K562 (cell line): ENCODE results near the gene ACP5. TPM values are rescaled to one million over a fixed set of nuclear protein-coding genes. Genes with fewer than 3 reads are reported as not detected.

Experiments
- ARID2 ChIP-seq: fragments of 450-650 bp; IDR thresholded peaks from 2 replicates; pipeline ENCODE4 v1.6.1; 2017; ENCODE audit warnings: antibody characterized with exemption, mild to moderate bottlenecking
- CREM ChIP-seq: IDR thresholded peaks from 2 replicates; pipeline ENCODE4 v1.6.1; 2014; ENCODE audit warnings: antibody characterized with exemption, low read depth
- CSDE1 ChIP-seq, 2 experiments: fragments of 450-650 bp; IDR thresholded peaks; 2 replicates each; pipeline ENCODE4 v1.6.1; 2016; ENCODE audit warnings: mild to moderate bottlenecking in 1 of 2
- FOS ChIP-seq: IDR thresholded peaks from 3 replicates; pipeline ENCODE4 v1.6.1; 2011; ENCODE audit not compliant: insufficient read length; ENCODE audit errors: extremely low read depth
- FOXJ2 ChIP-seq: fragments of 200-800 bp; sonication (Bioruptor generic); IDR thresholded peaks from 2 replicates; pipeline ENCODE4 v1.6.1; 2016; ENCODE audit warnings: missing genetic modification characterization, missing compliant biosample characterization
- MAFG ChIP-seq: fragments of 450-650 bp; conservative IDR thresholded peaks from 2 replicates; pipeline ENCODE4 v1.6.1; 2016; ENCODE audit warnings: missing genetic modification characterization, missing compliant biosample characterization
- MTA1 ChIP-seq: fragments of 450-650 bp; IDR thresholded peaks from 2 replicates; pipeline ENCODE4 v1.6.1; 2017; ENCODE audit warnings: borderline replicate concordance
- NR2F6 ChIP-seq: fragments of 450-650 bp; formaldehyde crosslinking; IDR thresholded peaks from 2 replicates; pipeline ENCODE4 v1.4.0; 2020; ENCODE audit warnings: mild to moderate bottlenecking
- POLR2AphosphoS5 ChIP-seq: IDR thresholded peaks from 2 replicates; pipeline ENCODE4 v1.6.1; 2011; ENCODE audit warnings: mild to moderate bottlenecking, low read depth, low read length, moderate library complexity; ENCODE audit not compliant: control insufficient read depth, insufficient read depth
- RFX5 ChIP-seq: IDR thresholded peaks from 2 replicates; pipeline ENCODE4 v1.6.1; 2011; ENCODE audit warnings: low read depth, mild to moderate bottlenecking, improper control_type of control experiment, low read length
- SUPT5H ChIP-seq: fragments of 450-650 bp; IDR thresholded peaks from 2 replicates; pipeline ENCODE4 v1.6.1; 2016
- TAF9B ChIP-seq: fragments of 450-650 bp; IDR thresholded peaks from 2 replicates; pipeline ENCODE4 v1.6.1; 2018; ENCODE audit warnings: mild to moderate bottlenecking; ENCODE audit not compliant: partially characterized antibody
- USF1 ChIP-seq: sonication (generic); formaldehyde crosslinking; IDR thresholded peaks from 2 replicates; pipeline ENCODE4 v1.9.0; 2022; ENCODE audit warnings: mild to moderate bottlenecking, missing genetic modification reagents
- ZBTB7A ChIP-seq: IDR thresholded peaks from 2 replicates; pipeline ENCODE4 v1.6.1; 2011; ENCODE audit warnings: low read depth, mild to moderate bottlenecking, low read length, moderate library complexity, borderline replicate concordance; ENCODE audit not compliant: control insufficient read depth
- ZNF24 ChIP-seq: fragments of 450-650 bp; IDR thresholded peaks from 2 replicates; pipeline ENCODE4 v1.6.1; 2016
- ZNF274 ChIP-seq: IDR thresholded peaks from 2 replicates; pipeline ENCODE4 v1.6.1; 2011; ENCODE audit warnings: low read depth, mild to moderate bottlenecking, low read length, moderate library complexity, borderline replicate concordance
- ZNF398 ChIP-seq: fragments of 250-450 bp; sonication (Bioruptor Pico); IDR thresholded peaks from 2 replicates; pipeline ENCODE4 v1.8.0; 2021; ENCODE audit warnings: moderate library complexity, mild to moderate bottlenecking, inconsistent platforms
- ZNF766 ChIP-seq: fragments of 200-800 bp; sonication (Bioruptor generic); conservative IDR thresholded peaks from 2 replicates; pipeline ENCODE4 v1.6.1; 2016; ENCODE audit warnings: missing genetic modification characterization, missing compliant biosample characterization
- polyA plus RNA-seq, 8 experiments: library from polyadenylated mRNA; depleted of rRNA in 4 of 8; stranded (reverse) in 5 of 8; unstranded in 3 of 8; fragments of >200 nt; fragmentation: Nextera tagmentation in 2 of 8; fragmentation: Illumina TruSeq in 1 of 8; extraction: Ambion mirVana in 2 of 8; extraction: Trizol in 1 of 8; gene quantifications; 2 replicates each; pipeline versions ENCODE4 v1.2.1 to v1.2.3, GENCODE V29; 2011 to 2014; ENCODE audit warnings: inconsistent platforms in 1 of 8, missing spikeins in 1 of 8
- total RNA-seq, 7 experiments: library from RNA; depleted of rRNA in 6 of 7; stranded (reverse); fragments of >200 nt in 6 of 7; fragmentation: Illumina TruSeq in 2 of 7; extraction: Trizol in 2 of 7; gene quantifications; 2 replicates each; pipeline versions ENCODE4 v1.2.1 to v1.2.3, GENCODE V29; 2011 to 2021; ENCODE audit warnings: low replicate concordance in 1 of 7
- TF ChIP-seq, protein P1 (sequence below), 3 experiments: IDR thresholded peaks in 2 of 3; conservative IDR thresholded peaks in 1 of 3; 2 replicates each; pipeline ENCODE4 v1.5.1; 2011 to 2012; ENCODE audit warnings: low read length in 3 of 3, mild to moderate bottlenecking in 3 of 3, control low read depth in 2 of 3, improper control_type of control experiment in 1 of 3, inconsistent platforms in 1 of 3, low read depth in 1 of 3, mixed read lengths in 1 of 3, moderate library complexity in 1 of 3; ENCODE audit not compliant: insufficient read depth in 2 of 3
- TF ChIP-seq, protein P2 (sequence below), 2 experiments: fragments of 450-650 bp; conservative IDR thresholded peaks; 2 replicates each; pipeline ENCODE4 v1.6.1; 2017; ENCODE audit warnings: mild to moderate bottlenecking in 2 of 2, moderate library complexity in 2 of 2
- TF ChIP-seq, protein P3 (sequence below): IDR thresholded peaks from 2 replicates; pipeline ENCODE4 v1.6.1; 2012; ENCODE audit warnings: low read depth, low read length, improper control_type of control experiment, borderline replicate concordance

The ACP5 gene
- total and polyA plus RNA-seq, 9 of the 15 experiments (the other 6 are each of a cell fraction or from before 2014, with no cell fraction given): 0.06 to 1.1 (median 0.31) TPM; not detected in 1

GRCh38 chr19:11560404-11561051 lies 16.9 kb downstream of the ACP5 start (continued):
- TF ChIP-seq, protein P1, sequence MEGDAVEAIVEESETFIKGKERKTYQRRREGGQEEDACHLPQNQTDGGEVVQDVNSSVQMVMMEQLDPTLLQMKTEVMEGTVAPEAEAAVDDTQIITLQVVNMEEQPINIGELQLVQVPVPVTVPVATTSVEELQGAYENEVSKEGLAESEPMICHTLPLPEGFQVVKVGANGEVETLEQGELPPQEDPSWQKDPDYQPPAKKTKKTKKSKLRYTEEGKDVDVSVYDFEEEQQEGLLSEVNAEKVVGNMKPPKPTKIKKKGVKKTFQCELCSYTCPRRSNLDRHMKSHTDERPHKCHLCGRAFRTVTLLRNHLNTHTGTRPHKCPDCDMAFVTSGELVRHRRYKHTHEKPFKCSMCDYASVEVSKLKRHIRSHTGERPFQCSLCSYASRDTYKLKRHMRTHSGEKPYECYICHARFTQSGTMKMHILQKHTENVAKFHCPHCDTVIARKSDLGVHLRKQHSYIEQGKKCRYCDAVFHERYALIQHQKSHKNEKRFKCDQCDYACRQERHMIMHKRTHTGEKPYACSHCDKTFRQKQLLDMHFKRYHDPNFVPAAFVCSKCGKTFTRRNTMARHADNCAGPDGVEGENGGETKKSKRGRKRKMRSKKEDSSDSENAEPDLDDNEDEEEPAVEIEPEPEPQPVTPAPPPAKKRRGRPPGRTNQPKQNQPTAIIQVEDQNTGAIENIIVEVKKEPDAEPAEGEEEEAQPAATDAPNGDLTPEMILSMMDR (IDR thresholded peaks at IDR 0.05 in 2 of 3, conservative IDR thresholded peaks at IDR 0.05 in 1 of 3; ENCODE audit: insufficient read depth in 2 of 3, low read depth in 1 of 3, low read length in 3 of 3): peak; percentile 88 to 96 (median 93)
- no peak for TF ChIP-seq RFX5
- TF ChIP-seq FOS: no peak
- TF ChIP-seq TAF9B: peak; percentile 44
- no peak for TF ChIP-seq ZNF24
- no peak for TF ChIP-seq ZNF398
- TF ChIP-seq, protein P2, sequence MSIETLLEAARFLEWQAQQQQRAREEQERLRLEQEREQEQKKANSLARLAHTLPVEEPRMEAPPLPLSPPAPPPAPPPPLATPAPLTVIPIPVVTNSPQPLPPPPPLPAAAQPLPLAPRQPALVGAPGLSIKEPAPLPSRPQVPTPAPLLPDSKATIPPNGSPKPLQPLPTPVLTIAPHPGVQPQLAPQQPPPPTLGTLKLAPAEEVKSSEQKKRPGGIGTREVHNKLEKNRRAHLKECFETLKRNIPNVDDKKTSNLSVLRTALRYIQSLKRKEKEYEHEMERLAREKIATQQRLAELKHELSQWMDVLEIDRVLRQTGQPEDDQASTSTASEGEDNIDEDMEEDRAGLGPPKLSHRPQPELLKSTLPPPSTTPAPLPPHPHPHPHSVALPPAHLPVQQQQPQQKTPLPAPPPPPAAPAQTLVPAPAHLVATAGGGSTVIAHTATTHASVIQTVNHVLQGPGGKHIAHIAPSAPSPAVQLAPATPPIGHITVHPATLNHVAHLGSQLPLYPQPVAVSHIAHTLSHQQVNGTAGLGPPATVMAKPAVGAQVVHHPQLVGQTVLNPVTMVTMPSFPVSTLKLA (conservative IDR thresholded peaks at IDR 0.05): peak; percentile 42 to 64
- 0 out of 2 replicates have a peak, but pooled peaks have one; percentile 48 for TF ChIP-seq ZNF274
- peak; percentile 13; the same call in 1 of the 2 replicates for TF ChIP-seq CREM
- TF ChIP-seq ZBTB7A: peak; percentile 75
- no peak for TF ChIP-seq NR2F6
- TF ChIP-seq MTA1: peak; percentile 36; the same call in 1 of the 2 replicates
- TF ChIP-seq ZNF766 (CRISPR knock-in tag): no peak
- TF ChIP-seq SUPT5H: peak; percentile 48; the same call in 1 of the 2 replicates
- peak; percentile 76 for TF ChIP-seq USF1 (CRISPR knock-in tag)
- TF ChIP-seq CSDE1 (IDR thresholded peaks at IDR 0.05): no peak
- TF ChIP-seq FOXJ2: no peak
- TF ChIP-seq ARID2: no peak; the same call in 1 of the 2 replicates
- peak; percentile 52 for TF ChIP-seq MAFG (tag)
- peak; percentile 86 for TF ChIP-seq POLR2AphosphoS5
- TF ChIP-seq, protein P3, sequence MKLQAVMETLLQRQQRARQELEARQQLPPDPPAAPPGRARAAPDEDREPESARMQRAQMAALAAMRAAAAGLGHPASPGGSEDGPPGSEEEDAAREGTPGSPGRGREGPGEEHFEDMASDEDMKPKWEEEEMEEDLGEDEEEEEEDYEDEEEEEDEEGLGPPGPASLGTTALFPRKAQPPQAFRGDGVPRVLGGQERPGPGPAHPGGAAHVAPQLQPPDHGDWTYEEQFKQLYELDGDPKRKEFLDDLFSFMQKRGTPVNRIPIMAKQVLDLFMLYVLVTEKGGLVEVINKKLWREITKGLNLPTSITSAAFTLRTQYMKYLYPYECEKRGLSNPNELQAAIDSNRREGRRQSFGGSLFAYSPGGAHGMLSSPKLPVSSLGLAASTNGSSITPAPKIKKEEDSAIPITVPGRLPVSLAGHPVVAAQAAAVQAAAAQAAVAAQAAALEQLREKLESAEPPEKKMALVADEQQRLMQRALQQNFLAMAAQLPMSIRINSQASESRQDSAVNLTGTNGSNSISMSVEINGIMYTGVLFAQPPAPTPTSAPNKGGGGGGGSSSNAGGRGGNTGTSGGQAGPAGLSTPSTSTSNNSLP: peak; percentile 98
